Measurements from ENCODE around the gene OXLD1.

The OXLD1 gene

GRCh38 chr17:81701288-81702071, 35.1 kb upstream of the OXLD1 start:
- DNase-seq, result no peak

GRCh38 chr17:81700353-81701287, 34.2 kb upstream of the OXLD1 start:
- no peak for DNase-seq

- DNase-seq, result no peak
Observed at GRCh38 chr17:81697261-81698044, 31.0 kb upstream of the OXLD1 start.

GRCh38 chr17:81696218-81696941, 30.0 kb upstream of the OXLD1 start:
- DNase-seq, result no peak

GRCh38 chr17:81695801-81696200, 29.4 kb upstream of the OXLD1 start:
- no peak for DNase-seq

- no peak for DNase-seq
Observed at GRCh38 chr17:81695211-81695610, 28.8 kb upstream of the OXLD1 start.

- no peak for DNase-seq
Observed at GRCh38 chr17:81694810-81695209, 28.4 kb upstream of the OXLD1 start.

GRCh38 chr17:81693509-81694210, 27.3 kb upstream of the OXLD1 start:
- DNase-seq, result no peak

GRCh38 chr17:81691608-81692007, 25.2 kb upstream of the OXLD1 start:
- DNase-seq, result no peak

GRCh38 chr17:81691196-81691595, 24.8 kb upstream of the OXLD1 start:
- no peak for DNase-seq

- no peak for DNase-seq
Observed at GRCh38 chr17:81690549-81690948, 24.1 kb upstream of the OXLD1 start.

- DNase-seq, result no peak
Observed at GRCh38 chr17:81690066-81690465, 23.7 kb upstream of the OXLD1 start.

GRCh38 chr17:81688616-81689015, 22.2 kb upstream of the OXLD1 start:
- no peak for DNase-seq

GRCh38 chr17:81687770-81688541, 21.6 kb upstream of the OXLD1 start:
- DNase-seq, result no peak

GRCh38 chr17:81686614-81687013, 20.2 kb upstream of the OXLD1 start:
- no peak for DNase-seq

GRCh38 chr17:81685108-81685507, 18.7 kb upstream of the OXLD1 start:
- no peak for DNase-seq

- no peak for DNase-seq
Observed at GRCh38 chr17:81684442-81684911, 18.1 kb upstream of the OXLD1 start.

- DNase-seq, result peak; percentile 90
Observed at GRCh38 chr17:81683584-81684441, 17.4 kb upstream of the OXLD1 start, which contains the start of the genes ARL16 and HGS. Gene ARL16, minus strand, starts transcription at chr17:81683797. Its CDS starts 44 bp downstream, at chr17:81683753. Gene HGS, plus strand, starts transcription at chr17:81684011. Its CDS starts 56 bp downstream, at chr17:81684067.

GRCh38 chr17:81683208-81683583, 16.8 kb upstream of the OXLD1 start:
- DNase-seq, result no peak

All from NCI-H187 treated with DMSO at 0.1 percent for 48 hours (cell line).